GM19193 (cell line): ENCODE results near the gene YKT6.

Experiments
- POLR2A ChIP-seq: IDR thresholded peaks from 4 replicates; pipeline ENCODE4 v1.6.1; 2011; ENCODE audit not compliant: insufficient read depth, insufficient read length; ENCODE audit errors: extremely low read depth

The YKT6 gene

DNA sequence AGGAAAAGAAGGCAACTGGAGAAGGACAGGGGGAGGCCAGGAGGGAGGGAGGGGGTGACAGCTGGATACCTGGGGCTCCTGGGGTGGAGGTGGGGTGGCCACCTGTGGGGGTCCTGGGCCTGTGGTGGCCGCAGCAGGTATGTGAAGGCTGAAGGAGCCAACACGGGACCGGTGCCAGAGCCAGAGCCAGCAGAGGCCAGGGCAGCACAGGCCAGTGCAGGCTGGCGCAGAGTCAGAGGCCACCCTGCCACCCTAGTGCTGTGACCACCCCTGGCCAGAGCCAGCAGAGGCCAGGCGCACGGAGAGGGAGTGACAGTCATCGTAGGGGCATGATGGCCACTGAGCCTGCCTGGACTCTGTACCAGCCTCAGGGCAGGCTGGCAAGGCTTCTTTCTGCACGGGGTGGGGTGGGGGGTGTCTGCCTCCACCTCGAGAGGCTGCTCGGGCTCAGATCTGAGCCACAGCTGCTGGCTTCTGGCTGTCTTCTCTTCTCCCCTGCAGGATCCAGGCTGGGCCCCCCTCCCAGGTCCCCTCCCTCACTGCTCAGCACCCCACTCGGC lies 28.8 kb downstream of the YKT6 start:
- no peak for TF ChIP-seq POLR2A

GRCh38 chr7:44230286-44230685 lies 29.5 kb downstream of the YKT6 start:
- TF ChIP-seq POLR2A, result no peak

DNA sequence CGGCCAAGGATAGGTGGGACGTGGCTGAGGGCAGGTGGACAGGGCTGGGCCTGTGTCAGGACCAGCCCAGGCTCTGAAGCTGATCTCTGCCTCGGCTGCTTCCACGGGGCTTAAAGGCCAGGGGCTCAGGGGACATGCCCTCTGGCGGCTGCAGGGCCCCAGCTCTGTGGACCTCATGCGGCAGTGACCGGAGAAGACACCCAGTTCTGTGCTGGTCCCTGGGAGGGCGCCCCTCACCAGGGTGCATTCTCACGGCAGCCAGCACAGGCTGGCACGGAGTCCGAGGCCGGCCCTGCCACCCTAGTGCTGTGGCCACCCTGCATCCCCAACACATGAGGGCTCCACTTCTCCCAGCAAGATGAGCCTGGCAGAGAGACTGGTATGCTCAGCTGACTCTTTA lies 30.3 kb downstream of the YKT6 start:
- TF ChIP-seq POLR2A, result no peak

DNA sequence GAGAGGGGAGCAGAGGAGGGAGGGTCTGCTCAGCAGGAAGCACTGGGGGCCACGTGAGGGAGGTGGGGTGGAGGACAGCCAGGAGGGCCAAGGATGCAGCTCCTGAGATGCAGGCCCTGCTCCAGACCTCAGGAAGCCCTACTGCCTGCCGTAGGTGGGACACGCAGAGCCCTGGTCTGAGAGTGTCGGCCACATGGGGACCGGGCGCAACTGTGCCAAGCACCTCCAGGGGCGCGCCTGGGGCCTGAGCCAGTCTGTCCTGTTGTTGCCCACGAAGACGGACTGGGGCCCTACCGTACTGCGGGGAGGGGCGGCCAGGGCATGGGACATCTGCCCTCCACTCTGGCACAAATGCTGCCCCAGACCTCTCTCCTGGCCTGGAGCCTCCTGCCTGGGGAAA lies 31.6 kb downstream of the YKT6 start:
- TF ChIP-seq POLR2A, result no peak

GRCh38 chr7:44232901-44233715 lies 32.3 kb downstream of the YKT6 start:
- no peak for TF ChIP-seq POLR2A

DNA sequence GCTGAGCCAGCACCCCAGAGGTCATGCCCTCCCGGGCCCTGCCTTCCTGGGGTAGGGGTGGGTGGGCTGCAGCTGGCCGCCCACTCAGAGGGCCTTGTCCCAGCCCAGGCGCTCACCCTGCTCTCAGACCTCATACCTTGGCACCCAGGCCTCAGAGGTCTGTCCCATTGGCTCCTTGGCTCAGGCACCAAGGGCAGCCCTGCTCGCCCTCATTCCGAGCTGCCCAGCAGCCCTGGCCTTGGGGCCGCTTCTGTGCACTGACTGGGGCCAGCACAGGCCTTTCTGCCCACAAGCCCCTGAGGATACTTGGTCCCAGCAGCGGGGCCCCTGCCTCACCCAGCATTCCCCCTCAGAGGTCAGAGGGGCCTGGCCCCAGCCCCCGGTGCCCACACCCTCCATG lies 34.3 kb downstream of the YKT6 start:
- TF ChIP-seq POLR2A, result no peak

DNA sequence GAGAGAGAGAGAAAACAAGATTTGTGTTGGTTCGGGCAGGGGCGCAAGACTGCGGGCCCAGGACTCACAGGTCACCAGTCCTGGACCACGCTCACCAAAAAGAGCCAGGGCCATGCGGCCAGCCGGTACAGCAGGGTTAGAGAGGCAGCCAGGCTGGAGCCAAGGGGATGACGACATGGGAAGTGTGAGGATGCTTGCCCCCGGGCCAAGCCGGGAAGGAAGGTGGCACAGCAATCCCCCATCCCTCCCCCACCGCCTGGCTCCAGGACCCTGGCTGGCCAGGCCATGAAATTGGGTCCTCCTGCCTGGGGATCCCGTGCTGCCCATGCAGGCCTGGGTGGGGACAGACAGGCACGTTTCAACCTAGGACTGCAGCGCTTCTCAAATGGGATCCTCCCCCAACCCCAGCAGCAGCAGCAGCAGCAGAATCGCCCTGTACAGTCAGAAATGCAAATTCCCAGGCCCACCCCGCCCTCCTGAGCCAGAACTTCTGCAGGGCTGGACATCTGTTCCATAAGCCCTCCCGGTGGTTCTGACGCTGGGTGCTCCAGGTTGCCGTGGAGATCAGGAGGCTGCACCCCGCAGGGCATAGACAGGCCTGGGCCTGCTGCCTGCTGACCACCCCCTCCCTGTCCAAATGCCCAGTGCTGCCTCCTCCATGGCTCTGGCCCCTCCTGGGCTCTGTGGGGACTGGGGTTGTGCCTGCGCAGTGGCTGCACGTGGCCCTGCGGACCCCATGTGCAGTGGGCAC lies 35.0 kb downstream of the YKT6 start:
- no peak for TF ChIP-seq POLR2A

DNA sequence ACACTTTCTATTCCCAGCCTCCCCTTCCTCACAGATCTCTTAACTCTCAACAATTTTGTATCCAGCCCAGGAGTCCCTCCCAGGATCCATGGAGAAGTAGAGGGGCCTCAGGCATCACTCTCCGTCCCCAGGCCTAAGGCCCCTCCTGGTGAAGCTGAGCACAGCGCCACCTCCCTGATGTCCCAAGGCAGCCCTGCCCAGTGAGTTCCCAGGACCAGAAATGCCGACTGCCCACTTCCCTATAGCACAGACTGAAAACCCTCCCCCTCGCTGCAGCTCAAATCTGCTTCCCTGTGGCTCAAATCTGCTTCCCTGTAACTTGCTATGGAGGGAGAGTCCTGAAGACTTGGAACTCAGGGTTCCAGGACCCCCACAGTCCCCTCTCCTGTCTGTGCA lies 35.6 kb downstream of the YKT6 start:
- no peak for TF ChIP-seq POLR2A

GRCh38 chr7:44237696-44238095 lies 36.9 kb downstream of the YKT6 start:
- TF ChIP-seq POLR2A, result no peak

DNA sequence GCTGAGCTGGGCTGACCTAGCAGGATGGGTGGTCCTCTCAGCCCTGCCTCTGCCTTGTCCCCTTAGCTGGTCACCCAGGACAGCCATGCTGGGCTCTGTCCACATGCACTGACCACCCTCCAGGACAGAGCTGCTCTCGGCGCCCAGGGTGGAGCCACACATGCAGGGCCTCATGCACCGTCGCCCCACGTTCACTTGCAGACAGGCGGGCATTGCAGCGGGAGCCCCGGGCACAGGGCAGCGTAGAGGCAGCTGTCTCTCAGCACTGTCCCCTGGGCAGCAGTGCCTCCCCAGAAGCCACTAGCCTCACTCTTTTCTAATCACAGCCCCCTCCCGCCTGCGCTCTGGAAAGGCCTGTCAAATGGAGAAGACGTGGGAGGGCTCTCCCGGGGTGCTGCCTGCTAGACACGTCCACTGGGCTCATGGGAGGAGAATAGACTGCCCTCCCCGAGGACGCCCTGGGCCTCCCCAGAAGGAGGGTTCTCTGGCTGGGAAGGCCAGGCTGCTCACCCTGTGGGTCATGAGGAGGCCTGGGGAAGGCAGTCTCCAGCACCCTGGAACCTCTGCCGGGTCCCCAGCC lies 37.4 kb downstream of the YKT6 start:
- TF ChIP-seq POLR2A, result no peak

DNA sequence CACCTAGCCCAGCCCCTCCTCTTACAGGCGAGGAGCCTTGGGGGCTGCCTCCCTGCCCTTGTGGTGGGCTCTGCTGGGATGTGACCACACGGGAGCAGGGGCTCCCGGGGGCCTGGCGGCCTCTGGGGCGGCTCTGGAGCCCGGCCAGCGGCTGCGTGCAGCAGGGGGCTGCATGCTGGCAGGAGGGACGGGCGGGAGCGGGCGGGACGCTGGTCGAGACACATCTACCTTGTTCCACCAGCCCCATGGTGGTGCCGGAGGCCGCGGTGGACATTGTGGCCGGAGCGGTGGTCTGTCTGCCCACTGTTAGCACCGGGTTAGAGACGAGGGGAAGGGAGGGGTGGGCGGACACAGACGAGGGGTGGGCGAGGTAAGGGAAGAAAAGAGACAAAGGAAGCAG lies 38.6 kb downstream of the YKT6 start:
- no peak for TF ChIP-seq POLR2A

- TF ChIP-seq POLR2A, result no peak
Observed at GRCh38 chr7:44240376-44240775, 39.6 kb downstream of the YKT6 start.

DNA sequence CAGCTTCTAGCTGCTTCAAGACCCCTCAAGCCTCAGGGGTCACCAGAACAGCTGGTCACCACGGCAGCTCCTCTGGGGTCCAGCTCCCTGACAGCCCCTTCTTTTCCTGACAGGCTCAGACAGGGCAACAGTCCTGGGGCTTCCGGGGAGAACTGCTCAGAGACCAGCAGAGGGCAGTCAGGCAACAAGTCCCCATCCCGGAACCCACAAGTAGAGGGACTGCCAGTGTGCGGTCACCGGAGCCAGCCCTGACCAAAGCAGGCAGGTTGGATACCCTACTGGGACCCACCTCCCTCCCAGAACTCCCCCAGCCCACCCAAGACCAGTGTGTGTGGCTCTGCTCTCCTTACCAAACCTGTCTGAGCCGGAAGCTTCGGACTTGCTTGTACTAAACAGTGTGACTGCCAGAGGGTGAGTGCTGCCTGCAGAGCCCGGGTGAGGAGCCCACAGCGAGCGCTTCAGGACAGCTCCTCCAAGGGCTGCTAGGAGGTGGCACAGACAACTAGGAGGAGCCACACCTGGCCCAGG lies 40.3 kb downstream of the YKT6 start:
- TF ChIP-seq POLR2A, result no peak

- no peak for TF ChIP-seq POLR2A
Observed at GRCh38 chr7:44242091-44242490, 41.3 kb downstream of the YKT6 start.

- no peak for TF ChIP-seq POLR2A
Observed at GRCh38 chr7:44244282-44244681, 43.5 kb downstream of the YKT6 start.

DNA sequence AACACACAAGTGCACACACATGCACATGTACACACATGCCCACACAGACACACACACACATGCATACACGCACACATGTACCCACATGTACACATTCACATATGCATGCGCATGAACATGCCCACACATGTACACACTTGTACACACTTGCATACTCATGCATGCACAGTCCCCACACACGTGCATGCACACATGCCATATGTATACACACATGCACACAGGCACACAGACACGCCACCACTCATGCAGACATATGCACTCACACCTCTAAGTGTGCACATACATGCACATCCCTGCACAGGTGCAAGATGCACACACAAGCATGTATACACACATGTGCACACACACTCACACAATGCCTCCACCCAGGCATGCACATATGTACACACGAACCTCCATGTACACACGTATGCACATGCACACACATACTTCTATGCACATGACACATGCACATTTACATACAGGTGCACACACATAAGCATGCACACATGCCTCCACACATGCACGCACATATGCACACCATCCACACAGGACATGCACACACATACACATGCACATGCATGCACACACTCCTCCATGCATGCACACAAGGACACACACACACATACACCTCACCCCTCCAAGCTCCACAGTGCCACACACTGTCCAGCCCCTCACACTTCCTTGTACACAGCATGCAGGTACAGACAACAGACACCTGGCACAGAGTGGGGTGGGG lies 45.8 kb downstream of the YKT6 start:
- TF ChIP-seq POLR2A, result no peak
